ENCODE measurements around the gene TMEM130. TPM values are rescaled to one million over a fixed set of nuclear protein-coding genes. Genes with fewer than 3 reads are reported as not detected.

Gene TMEM130
- total and polyA plus RNA-seq, 9 of the 15 experiments (the other 6 are each of a cell fraction or from before 2014, with no cell fraction given) = 0.07 TPM; not detected in 8

DNA sequence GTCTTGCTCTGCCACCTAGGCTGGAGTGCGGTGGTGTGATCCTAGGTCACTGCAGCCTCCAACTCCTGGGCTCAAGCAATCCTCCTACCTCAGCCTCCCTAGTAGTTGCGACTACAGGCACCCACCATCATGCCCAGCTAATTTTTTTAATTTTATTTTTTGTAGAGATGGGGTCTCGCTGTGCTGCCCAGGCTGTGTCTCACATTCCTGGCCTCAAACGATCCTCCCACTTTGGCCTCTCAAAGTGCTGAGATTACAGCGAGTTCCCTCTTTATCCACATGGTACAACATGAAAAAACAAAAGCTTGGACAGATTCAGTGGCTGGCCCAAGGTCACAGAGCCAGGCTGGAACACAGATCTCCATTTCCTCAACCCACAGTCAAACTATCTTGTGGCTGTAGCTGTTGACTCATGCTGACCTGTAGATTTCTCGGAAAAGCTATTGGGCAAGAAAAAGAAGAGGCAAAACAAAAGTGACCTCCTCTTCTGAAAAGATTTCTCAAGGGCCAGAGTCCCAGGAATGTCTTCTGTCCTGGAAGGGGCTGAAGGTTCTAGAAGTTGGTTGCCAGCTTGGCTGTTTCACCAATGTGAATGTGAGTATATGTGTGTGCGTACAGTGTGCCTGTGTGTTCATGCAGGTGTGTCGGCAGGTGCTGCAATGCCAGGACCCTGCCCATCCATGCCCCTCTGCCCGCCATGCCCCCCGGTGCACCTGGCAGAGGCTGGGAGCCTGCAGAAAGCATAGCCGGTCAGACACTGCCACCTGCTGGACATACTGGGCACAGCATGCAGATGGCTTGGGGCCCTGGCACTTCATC lies 28.4 kb downstream of the TMEM130 start (continued):
- TF ChIP-seq, protein P1, sequence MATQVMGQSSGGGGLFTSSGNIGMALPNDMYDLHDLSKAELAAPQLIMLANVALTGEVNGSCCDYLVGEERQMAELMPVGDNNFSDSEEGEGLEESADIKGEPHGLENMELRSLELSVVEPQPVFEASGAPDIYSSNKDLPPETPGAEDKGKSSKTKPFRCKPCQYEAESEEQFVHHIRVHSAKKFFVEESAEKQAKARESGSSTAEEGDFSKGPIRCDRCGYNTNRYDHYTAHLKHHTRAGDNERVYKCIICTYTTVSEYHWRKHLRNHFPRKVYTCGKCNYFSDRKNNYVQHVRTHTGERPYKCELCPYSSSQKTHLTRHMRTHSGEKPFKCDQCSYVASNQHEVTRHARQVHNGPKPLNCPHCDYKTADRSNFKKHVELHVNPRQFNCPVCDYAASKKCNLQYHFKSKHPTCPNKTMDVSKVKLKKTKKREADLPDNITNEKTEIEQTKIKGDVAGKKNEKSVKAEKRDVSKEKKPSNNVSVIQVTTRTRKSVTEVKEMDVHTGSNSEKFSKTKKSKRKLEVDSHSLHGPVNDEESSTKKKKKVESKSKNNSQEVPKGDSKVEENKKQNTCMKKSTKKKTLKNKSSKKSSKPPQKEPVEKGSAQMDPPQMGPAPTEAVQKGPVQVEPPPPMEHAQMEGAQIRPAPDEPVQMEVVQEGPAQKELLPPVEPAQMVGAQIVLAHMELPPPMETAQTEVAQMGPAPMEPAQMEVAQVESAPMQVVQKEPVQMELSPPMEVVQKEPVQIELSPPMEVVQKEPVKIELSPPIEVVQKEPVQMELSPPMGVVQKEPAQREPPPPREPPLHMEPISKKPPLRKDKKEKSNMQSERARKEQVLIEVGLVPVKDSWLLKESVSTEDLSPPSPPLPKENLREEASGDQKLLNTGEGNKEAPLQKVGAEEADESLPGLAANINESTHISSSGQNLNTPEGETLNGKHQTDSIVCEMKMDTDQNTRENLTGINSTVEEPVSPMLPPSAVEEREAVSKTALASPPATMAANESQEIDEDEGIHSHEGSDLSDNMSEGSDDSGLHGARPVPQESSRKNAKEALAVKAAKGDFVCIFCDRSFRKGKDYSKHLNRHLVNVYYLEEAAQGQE (IDR thresholded peaks at IDR 0.05; ENCODE audit: borderline replicate concordance) = peak; percentile 88
- TF ChIP-seq, protein P1 (CRISPR knock-in tag; IDR thresholded peaks at IDR 0.05; ENCODE audit: low read depth) = no peak
- TF ChIP-seq PHTF2 (CRISPR knock-in tag; IDR thresholded peaks at IDR 0.05) (no peak), NCOA2 (IDR thresholded peaks at IDR 0.05; ENCODE audit: partially characterized antibody in 2 of 2) (no peak), PTBP1 (IDR thresholded peaks at IDR 0.05; ENCODE audit: low read depth, low read length) (no peak), SMC3 (conservative IDR thresholded peaks at IDR 0.05; ENCODE audit: insufficient read depth, low read depth, low read length) (peak; percentile 95), CEBPB (tag; IDR thresholded peaks at IDR 0.05) (peak; percentile 51), ADNP (tag; IDR thresholded peaks at IDR 0.05) (no peak), ZNF263 (CRISPR knock-in tag; IDR thresholded peaks at IDR 0.05; ENCODE audit: borderline replicate concordance) (no peak), SIN3B (IDR thresholded peaks at IDR 0.05; ENCODE audit: low read depth) (no peak), STAT5B (CRISPR knock-in tag; IDR thresholded peaks at IDR 0.05) (no peak), ZNF449 (CRISPR knock-in tag; IDR thresholded peaks at IDR 0.05) (no peak), CEBPG (CRISPR knock-in tag; IDR thresholded peaks at IDR 0.05) (no peak), CEBPG (tag; conservative IDR thresholded peaks at IDR 0.05 in 1 of 2, IDR thresholded peaks at IDR 0.05 in 1 of 2) (peak in 1 of 2 experiments; percentile 63; a peak in 2 of 4 replicates)
- TF ChIP-seq, protein P2, sequence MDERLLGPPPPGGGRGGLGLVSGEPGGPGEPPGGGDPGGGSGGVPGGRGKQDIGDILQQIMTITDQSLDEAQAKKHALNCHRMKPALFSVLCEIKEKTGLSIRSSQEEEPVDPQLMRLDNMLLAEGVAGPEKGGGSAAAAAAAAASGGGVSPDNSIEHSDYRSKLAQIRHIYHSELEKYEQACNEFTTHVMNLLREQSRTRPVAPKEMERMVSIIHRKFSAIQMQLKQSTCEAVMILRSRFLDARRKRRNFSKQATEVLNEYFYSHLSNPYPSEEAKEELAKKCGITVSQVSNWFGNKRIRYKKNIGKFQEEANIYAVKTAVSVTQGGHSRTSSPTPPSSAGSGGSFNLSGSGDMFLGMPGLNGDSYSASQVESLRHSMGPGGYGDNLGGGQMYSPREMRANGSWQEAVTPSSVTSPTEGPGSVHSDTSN (CRISPR knock-in tag; IDR thresholded peaks at IDR 0.05; ENCODE audit: low read depth) = no peak
- TF ChIP-seq, protein P2 (tag; conservative IDR thresholded peaks at IDR 0.05; ENCODE audit: low read depth) = no peak

Data from K562 (cell line).